HepG2 (cell line): ENCODE results near the gene TNK1. TPM values are rescaled to one million over a fixed set of nuclear protein-coding genes. Genes with fewer than 3 reads are reported as not detected.

Source experiments
- CBX1 ChIP-seq: IDR thresholded peaks from one replicate; pipeline ENCODE4 v1.6.1; 2016; ENCODE audit warnings: antibody characterized with exemption, low read depth
- CEBPZ ChIP-seq: IDR thresholded peaks from 2 replicates; pipeline ENCODE4 v1.6.1; 2012; ENCODE audit warnings: low read length, improper control_type of control experiment
- CHD4 ChIP-seq: fragments of 200-600 bp; sonication (generic); IDR thresholded peaks from 2 replicates; pipeline ENCODE4 v1.7.0; 2017; ENCODE audit warnings: mild to moderate bottlenecking, low read length, borderline replicate concordance
- CREB3 ChIP-seq: sonication (generic); formaldehyde crosslinking; IDR thresholded peaks from 2 replicates; pipeline ENCODE4 v1.5.0; 2020; ENCODE audit warnings: missing genetic modification reagents
- KLF15 ChIP-seq: sonication (generic); formaldehyde crosslinking; IDR thresholded peaks from 2 replicates; pipeline ENCODE4 v1.8.1; 2023; ENCODE audit warnings: borderline replicate concordance, mild to moderate bottlenecking, inconsistent platforms, missing genetic modification reagents, mixed read lengths
- MTF1 ChIP-seq: sonication (generic); formaldehyde crosslinking; IDR thresholded peaks from 2 replicates; pipeline ENCODE4 v1.5.0; 2020; ENCODE audit warnings: missing genetic modification reagents
- PHB2 ChIP-seq: fragments of 450-650 bp; IDR thresholded peaks from 2 replicates; pipeline ENCODE4 v1.6.1; 2018; ENCODE audit not compliant: partially characterized antibody
- RELA ChIP-seq: sonication (generic); formaldehyde crosslinking; IDR thresholded peaks from 2 replicates; pipeline ENCODE4 v1.4.0; 2020; ENCODE audit warnings: missing genetic modification reagents
- TRIM22 ChIP-seq: fragments of 450-650 bp; IDR thresholded peaks from 2 replicates; pipeline ENCODE4 v1.6.1; 2017
- ZFP36L1 ChIP-seq: sonication (generic); formaldehyde crosslinking; IDR thresholded peaks from 2 replicates; pipeline ENCODE4 v1.8.0; 2022; ENCODE audit warnings: mild to moderate bottlenecking, missing genetic modification reagents, moderate library complexity
- ZFY ChIP-seq: sonication (generic); formaldehyde crosslinking; IDR thresholded peaks from 2 replicates; pipeline ENCODE4 v1.4.0; 2020; ENCODE audit warnings: missing genetic modification reagents
- ZNF180 ChIP-seq: sonication (generic); formaldehyde crosslinking; IDR thresholded peaks from 2 replicates; pipeline ENCODE4 v1.4.0; 2020; ENCODE audit warnings: low read depth, missing genetic modification reagents, borderline replicate concordance
- ZNF224 ChIP-seq: sonication (generic); formaldehyde crosslinking; IDR thresholded peaks from 2 replicates; pipeline ENCODE4 v1.5.0; 2020; ENCODE audit warnings: mild to moderate bottlenecking, missing genetic modification reagents
- ZNF281 ChIP-seq: sonication (generic); formaldehyde crosslinking; IDR thresholded peaks from 2 replicates; pipeline ENCODE4 v1.4.0; 2020; ENCODE audit warnings: missing genetic modification reagents, borderline replicate concordance
- ZNF343 ChIP-seq: sonication (generic); formaldehyde crosslinking; IDR thresholded peaks from 2 replicates; pipeline ENCODE4 v1.4.0; 2020; ENCODE audit warnings: mild to moderate bottlenecking, missing genetic modification reagents
- ZNF512 ChIP-seq: sonication (generic); formaldehyde crosslinking; IDR thresholded peaks from 2 replicates; pipeline ENCODE4 v1.4.0; 2020; ENCODE audit warnings: mild to moderate bottlenecking, missing genetic modification reagents
- ZNF598 ChIP-seq: sonication (generic); formaldehyde crosslinking; IDR thresholded peaks from 2 replicates; pipeline ENCODE4 v1.5.1; 2020; ENCODE audit warnings: mild to moderate bottlenecking, missing genetic modification reagents, borderline replicate concordance
- ZNF841 ChIP-seq: sonication (generic); formaldehyde crosslinking; IDR thresholded peaks from 2 replicates; pipeline ENCODE4 v1.8.1; 2023; ENCODE audit warnings: missing genetic modification reagents, borderline replicate concordance
- polyA plus RNA-seq, 8 experiments: library from polyadenylated mRNA; depleted of rRNA in 3 of 8; stranded (reverse) in 7 of 8; unstranded in 1 of 8; fragments of >200 nt; fragmentation: Illumina TruSeq in 4 of 8; extraction: Trizol in 4 of 8; gene quantifications; 2 replicates each; pipeline versions ENCODE4 v1.2.1 to v1.2.3, GENCODE V29; 2011 to 2016; ENCODE audit warnings: low read depth in 4 of 8, missing spikeins in 1 of 8, mixed read lengths in 1 of 8; ENCODE audit not compliant: insufficient read depth in 1 of 8
- total RNA-seq, 5 experiments: library from RNA; depleted of rRNA; stranded (reverse); fragments of >200 nt; fragmentation: Illumina TruSeq; extraction: Trizol; gene quantifications; 2 replicates each; pipeline ENCODE4 v1.2.3, GENCODE V29; 2016; ENCODE audit warnings: low read depth in 1 of 5

The TNK1 gene
- total and polyA plus RNA-seq, 2 of the 13 experiments (the other 11 are each of a cell fraction or from before 2014, with no cell fraction given), result 2.0 to 3.5 TPM

GRCh38 chr17:7394452-7395191, 13.7 kb downstream of the TNK1 start, which contains the start of gene PLSCR3 (continued):
- no peak for TF ChIP-seq CEBPZ
- no peak for TF ChIP-seq KLF15 (CRISPR knock-in tag)
- peak; percentile 79; the same call in 1 of the 2 replicates for TF ChIP-seq CREB3 (CRISPR knock-in tag)
- no peak for TF ChIP-seq MTF1
- no peak for TF ChIP-seq ZNF180
- TF ChIP-seq ZNF343, result no peak
- no peak for TF ChIP-seq CHD4
- TF ChIP-seq ZFP36L1 (CRISPR knock-in tag), result no peak; the same call in 1 of the 2 replicates
- 0 out of 2 replicates have a peak, but pooled peaks have one; percentile 40 for TF ChIP-seq ZNF841 (CRISPR knock-in tag)
- no peak for TF ChIP-seq ZNF224 (CRISPR knock-in tag)
- no peak for TF ChIP-seq CBX1
- TF ChIP-seq RELA (CRISPR knock-in tag), result no peak
- TF ChIP-seq ZNF598 (CRISPR knock-in tag), result no peak; the same call in 1 of the 2 replicates
- TF ChIP-seq TRIM22, result no peak
- no peak for TF ChIP-seq PHB2
- TF ChIP-seq ZNF512 (CRISPR knock-in tag), result no peak
- no peak for TF ChIP-seq ZNF281
- TF ChIP-seq ZFY, result peak; percentile 90
